Memory B cell (primary cell): Measurements from ENCODE around the gene CD36.

Source experiments
- ATAC-seq: fragments of 150-1000 bp; cut with Tn5 transposase; 2 replicates; pipeline ENCODE4 v1.10.0; 2021; ENCODE audit warnings: low read depth, mild to moderate bottlenecking, moderate library complexity
- DNase-seq, 2 donors: peaks; one replicate each; pipeline ENCODE4 v3.0.0; 2022; ENCODE audit warnings: low spot score in 2 of 2
- H3K27ac Mint-ChIP-seq: one replicate; pipeline ENCODE4 v1.8.0; 2022; ENCODE audit warnings: mild to moderate bottlenecking, moderate library complexity, mixed read lengths
- H3K27me3 Mint-ChIP-seq: one replicate; pipeline ENCODE4 v1.8.0; 2022; ENCODE audit warnings: mixed read lengths
- H3K36me3 Mint-ChIP-seq: one replicate; pipeline ENCODE4 v1.8.0; 2022; ENCODE audit warnings: mild to moderate bottlenecking, mixed read lengths
- H3K4me1 Mint-ChIP-seq: one replicate; pipeline ENCODE4 v1.8.0; 2022; ENCODE audit warnings: mixed read lengths
- H3K4me3 Mint-ChIP-seq: one replicate; pipeline ENCODE4 v1.8.0; 2022; ENCODE audit warnings: mild to moderate bottlenecking, moderate library complexity, mixed read lengths
- H3K9me3 Mint-ChIP-seq: one replicate; pipeline ENCODE4 v1.8.0; 2022; ENCODE audit warnings: mixed read lengths

The CD36 gene

GRCh38 chr7:80721883-80722615 is 83.6 kb downstream of the CD36 start:
- H3K4me1 Mint-ChIP-seq, result no peaks in the 10 kb centered on the region
- ATAC-seq (no peak), DNase-seq (no peak)
- no peak overlapping the region for H3K27ac Mint-ChIP-seq
- H3K4me3 Mint-ChIP-seq, result no peak overlapping the region
- peaks cover 3% of the 10 kb centered on the region for H3K9me3 Mint-ChIP-seq
- no peaks in the 10 kb centered on the region for H3K27me3 Mint-ChIP-seq
- H3K36me3 Mint-ChIP-seq, result no peaks in the 10 kb centered on the region

GRCh38 chr7:80722616-80723195 is 84.3 kb downstream of the CD36 start:
- DNase-seq, result no peak
- H3K27me3 Mint-ChIP-seq, result no peaks in the 10 kb centered on the region
- H3K4me1 Mint-ChIP-seq, result no peaks in the 10 kb centered on the region
- H3K9me3 Mint-ChIP-seq, result peaks cover 3% of the 10 kb centered on the region
- ATAC-seq, result no peak
- H3K4me3 Mint-ChIP-seq, result no peak overlapping the region
- H3K27ac Mint-ChIP-seq, result no peak overlapping the region
- H3K36me3 Mint-ChIP-seq, result no peaks in the 10 kb centered on the region

- no peak for ATAC-seq
- Mint-ChIP-seq H3K36me3 (no peaks in the 10 kb centered on the region), H3K27ac (no peak overlapping the region), H3K4me3 (no peak overlapping the region), H3K9me3 (peaks cover 3% of the 10 kb centered on the region), H3K4me1 (no peaks in the 10 kb centered on the region), H3K27me3 (no peaks in the 10 kb centered on the region)
- no peak for DNase-seq
Measured at GRCh38 chr7:80724249-80724871, 85.9 kb downstream of the CD36 start.

GRCh38 chr7:80725181-80725611 is 86.8 kb downstream of the CD36 start:
- H3K27ac Mint-ChIP-seq, result no peak overlapping the region

More at GRCh38 chr7:80725181-80725611, 86.8 kb downstream of the CD36 start:
- no peaks in the 10 kb centered on the region for H3K4me1 Mint-ChIP-seq
- H3K9me3 Mint-ChIP-seq, result peaks cover 3% of the 10 kb centered on the region
- no peaks in the 10 kb centered on the region for H3K36me3 Mint-ChIP-seq
- no peak overlapping the region for H3K4me3 Mint-ChIP-seq
- ATAC-seq (no peak), DNase-seq (no peak)
- no peaks in the 10 kb centered on the region for H3K27me3 Mint-ChIP-seq
